WTC11 (cell line): ENCODE measurements around the gene HP1BP3. TPM values are rescaled to one million over a fixed set of nuclear protein-coding genes. Genes with fewer than 3 reads are reported as not detected.

ENCODE experiments used
- ATAC-seq: fragments of 200-7000 bp; cut with Tn5 transposase; 2 replicates; pipeline ENCODE4 v1.10.0; 2021; ENCODE audit warnings: mild to moderate bottlenecking, moderate library complexity
- CTCF ChIA-PET: fragments of 300-600 bp; sonication (Branson Sonifier 250); formaldehyde crosslinking; loops from one replicate; lab custom pipeline; 2021; ENCODE audit warnings: antibody characterized with exemption; lab: Charles Lee
- POLR2A ChIA-PET: fragments of 350-600 bp; sonication (Branson Sonifier 250); formaldehyde crosslinking; loops from one replicate; lab custom pipeline; 2021; ENCODE audit warnings: antibody characterized with exemption; lab: Charles Lee
- DNase-seq: peaks from one replicate; pipeline ENCODE4 v3.0.0; 2021; ENCODE audit warnings: low spot score
- H3K27ac Mint-ChIP-seq: 2 replicates; pipeline ENCODE4 v1.8.0; 2021; ENCODE audit warnings: mixed read lengths
- H3K27me3 Mint-ChIP-seq: 2 replicates; pipeline ENCODE4 v1.8.0; 2021; ENCODE audit warnings: low read depth, mild to moderate bottlenecking, moderate library complexity, mixed read lengths
- H3K36me3 Mint-ChIP-seq: 2 replicates; pipeline ENCODE4 v1.8.0; 2021; ENCODE audit warnings: mixed read lengths
- H3K4me1 Mint-ChIP-seq: 2 replicates; pipeline ENCODE4 v1.8.0; 2022; ENCODE audit warnings: mixed read lengths
- H3K4me3 Mint-ChIP-seq: 2 replicates; pipeline ENCODE4 v1.8.0; 2021; ENCODE audit warnings: mild to moderate bottlenecking, moderate library complexity, mixed read lengths
- H3K9me3 Mint-ChIP-seq: 2 replicates; pipeline ENCODE4 v1.8.0; 2021; ENCODE audit warnings: mixed read lengths
- AR ChIP-seq: fragments of 250-450 bp; sonication (Bioruptor Pico); IDR thresholded peaks from 2 replicates; pipeline ENCODE4 v1.9.0; 2021; ENCODE audit warnings: mild to moderate bottlenecking
- CREB1 ChIP-seq: sonication (generic); formaldehyde crosslinking; IDR thresholded peaks from 2 replicates; pipeline ENCODE4 v1.8.0; 2023; ENCODE audit warnings: mild to moderate bottlenecking, missing genetic modification reagents
- CREM ChIP-seq: sonication (generic); formaldehyde crosslinking; IDR thresholded peaks from 2 replicates; pipeline ENCODE4 v1.8.1; 2022; ENCODE audit warnings: mild to moderate bottlenecking, missing genetic modification reagents, moderate library complexity
- EMX1 ChIP-seq: fragments of 250-450 bp; sonication (Bioruptor Pico); IDR thresholded peaks from 2 replicates; pipeline ENCODE4 v1.8.0; 2021; ENCODE audit warnings: mild to moderate bottlenecking
- GTF2I ChIP-seq: fragments of 250-450 bp; sonication (Bioruptor Pico); conservative IDR thresholded peaks from 2 replicates; pipeline ENCODE4 v1.4.0; 2021; ENCODE audit warnings: mild to moderate bottlenecking
- JAZF1 ChIP-seq: fragments of 250-450 bp; sonication (Bioruptor Pico); IDR thresholded peaks from 2 replicates; pipeline ENCODE4 v1.9.0; 2021; ENCODE audit warnings: moderate library complexity, mild to moderate bottlenecking, inconsistent platforms
- MXD4 ChIP-seq: fragments of 250-450 bp; sonication (Bioruptor Pico); IDR thresholded peaks from 2 replicates; pipeline ENCODE4 v1.8.0; 2021; ENCODE audit warnings: mild to moderate bottlenecking, moderate library complexity, borderline replicate concordance
- MYBL2 ChIP-seq: sonication (generic); formaldehyde crosslinking; IDR thresholded peaks from 2 replicates; pipeline ENCODE4 v1.8.1; 2023; ENCODE audit warnings: mild to moderate bottlenecking, moderate library complexity, missing genetic modification reagents
- NFYB ChIP-seq: sonication (generic); formaldehyde crosslinking; conservative IDR thresholded peaks from 2 replicates; pipeline ENCODE4 v1.8.0; 2022; ENCODE audit warnings: low read depth, missing genetic modification reagents
- NR1H2 ChIP-seq: sonication (generic); formaldehyde crosslinking; IDR thresholded peaks from 2 replicates; pipeline ENCODE4 v1.9.0; 2021; ENCODE audit warnings: mild to moderate bottlenecking, moderate library complexity, missing genetic modification reagents
- PRDM15 ChIP-seq: sonication (generic); formaldehyde crosslinking; IDR thresholded peaks from 2 replicates; pipeline ENCODE4 v1.8.0; 2022; ENCODE audit warnings: missing genetic modification reagents
- RELA ChIP-seq: sonication (generic); formaldehyde crosslinking; IDR thresholded peaks from 2 replicates; pipeline ENCODE4 v1.8.1; 2022; ENCODE audit warnings: missing genetic modification reagents, mild to moderate bottlenecking, borderline replicate concordance
- SMAD4 ChIP-seq: sonication (generic); formaldehyde crosslinking; IDR thresholded peaks from 2 replicates; pipeline ENCODE4 v1.8.0; 2022; ENCODE audit warnings: mild to moderate bottlenecking, missing genetic modification reagents
- TP53 ChIP-seq: sonication (generic); formaldehyde crosslinking; IDR thresholded peaks from 2 replicates; pipeline ENCODE4 v1.8.1; 2023; ENCODE audit warnings: mild to moderate bottlenecking, missing genetic modification reagents
- ZBTB21 ChIP-seq: sonication (generic); formaldehyde crosslinking; IDR thresholded peaks from 2 replicates; pipeline ENCODE4 v1.8.1; 2023; ENCODE audit warnings: mild to moderate bottlenecking, missing genetic modification reagents, borderline replicate concordance
- ZNF532 ChIP-seq: fragments of 250-450 bp; sonication (Bioruptor Pico); IDR thresholded peaks from 2 replicates; pipeline ENCODE4 v1.9.0; 2021; ENCODE audit warnings: mild to moderate bottlenecking, borderline replicate concordance
- total RNA-seq: library from RNA; stranded (reverse); gene quantifications from 3 replicates; pipeline ENCODE4 v1.2.3, GENCODE V29; 2021
- TF ChIP-seq, protein P1 (sequence below): sonication (generic); formaldehyde crosslinking; IDR thresholded peaks from 2 replicates; pipeline ENCODE4 v1.8.1; 2022; ENCODE audit warnings: mild to moderate bottlenecking, moderate library complexity, missing genetic modification reagents
- TF ChIP-seq, protein P2 (sequence below): sonication (generic); formaldehyde crosslinking; IDR thresholded peaks from 2 replicates; pipeline ENCODE4 v1.8.1; 2023; ENCODE audit warnings: mild to moderate bottlenecking, missing genetic modification reagents

HP1BP3 gene
- total RNA-seq, 1 experiment from 2014 or later: 121 TPM

- TF ChIP-seq MXD4 (CRISPR knock-in tag): no peak
- TF ChIP-seq AR (CRISPR knock-in tag): no peak
- TF ChIP-seq JAZF1 (CRISPR knock-in tag): no peak
- TF ChIP-seq, protein P1, sequence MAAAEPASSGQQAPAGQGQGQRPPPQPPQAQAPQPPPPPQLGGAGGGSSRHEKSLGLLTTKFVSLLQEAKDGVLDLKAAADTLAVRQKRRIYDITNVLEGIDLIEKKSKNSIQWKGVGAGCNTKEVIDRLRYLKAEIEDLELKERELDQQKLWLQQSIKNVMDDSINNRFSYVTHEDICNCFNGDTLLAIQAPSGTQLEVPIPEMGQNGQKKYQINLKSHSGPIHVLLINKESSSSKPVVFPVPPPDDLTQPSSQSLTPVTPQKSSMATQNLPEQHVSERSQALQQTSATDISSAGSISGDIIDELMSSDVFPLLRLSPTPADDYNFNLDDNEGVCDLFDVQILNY (CRISPR knock-in tag): no peak
- TF ChIP-seq NFYB (CRISPR knock-in tag): no peak
- TF ChIP-seq PRDM15 (CRISPR knock-in tag): no peak
- TF ChIP-seq RELA (CRISPR knock-in tag): no peak
- Mint-ChIP-seq H3K4me3 (no peak overlapping the region), H3K4me1 (peaks cover 9% of the 10 kb centered on the region), H3K27me3 (peaks cover 31% of the 10 kb centered on the region), H3K36me3 (no peaks in the 10 kb centered on the region), H3K27ac (no peak overlapping the region), H3K9me3 (no peaks in the 10 kb centered on the region)
- CTCF ChIA-PET: interaction anchor here (1.5 kb wide), 1 partner anchor 24 kb away, joined by 6 read pairs; no protein-coding TSS in a partner anchor
- DNase-seq (no peak), ATAC-seq (no peak)
- POLR2A ChIA-PET: interaction anchor here (0.6 kb wide), 1 partner anchor 470 kb away, joined by 3 read pairs; no protein-coding TSS in a partner anchor
These were observed 65.7 kb downstream of the HP1BP3 start for GRCh38 chr1:20721117-20722061.

DNA sequence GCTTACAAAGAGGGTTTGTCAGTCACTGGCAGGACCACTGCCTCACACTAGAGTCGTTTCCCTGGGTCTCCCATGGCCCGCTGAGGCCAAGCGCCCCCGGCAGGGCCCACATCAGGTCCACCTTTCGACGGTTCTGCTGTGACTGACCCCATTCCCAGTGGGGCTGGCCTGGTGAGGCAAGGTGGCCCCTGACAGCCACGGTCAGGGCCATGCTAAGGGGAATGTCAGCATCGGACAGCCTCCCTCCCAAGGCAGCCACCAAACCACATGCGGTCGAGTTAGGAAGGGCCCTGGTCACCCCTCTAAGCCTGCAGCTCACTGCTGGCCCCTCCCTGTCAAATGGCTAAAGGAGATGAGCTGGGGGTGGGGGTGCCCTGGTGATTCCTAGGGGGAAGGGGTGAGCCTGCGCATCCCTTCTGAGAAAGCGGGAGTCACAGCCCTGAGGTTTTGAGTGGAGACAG is 66.4 kb downstream of the HP1BP3 start:
- Mint-ChIP-seq H3K27ac (no peak overlapping the region), H3K27me3 (peaks cover 38% of the 10 kb centered on the region), H3K4me1 (peaks cover 12% of the 10 kb centered on the region), H3K4me3 (no peak overlapping the region), H3K9me3 (no peaks in the 10 kb centered on the region), H3K36me3 (no peaks in the 10 kb centered on the region)
- ATAC-seq (no peak), DNase-seq (no peak)
- ChIA-PET POLR2A (no interaction called here), CTCF (interaction anchor here (1.4 kb wide), 1 partner anchor 24 kb away, joined by 5 read pairs; no protein-coding TSS in a partner anchor)
- TF ChIP-seq GTF2I (CRISPR knock-in tag): no peak
- TF ChIP-seq, protein P2, sequence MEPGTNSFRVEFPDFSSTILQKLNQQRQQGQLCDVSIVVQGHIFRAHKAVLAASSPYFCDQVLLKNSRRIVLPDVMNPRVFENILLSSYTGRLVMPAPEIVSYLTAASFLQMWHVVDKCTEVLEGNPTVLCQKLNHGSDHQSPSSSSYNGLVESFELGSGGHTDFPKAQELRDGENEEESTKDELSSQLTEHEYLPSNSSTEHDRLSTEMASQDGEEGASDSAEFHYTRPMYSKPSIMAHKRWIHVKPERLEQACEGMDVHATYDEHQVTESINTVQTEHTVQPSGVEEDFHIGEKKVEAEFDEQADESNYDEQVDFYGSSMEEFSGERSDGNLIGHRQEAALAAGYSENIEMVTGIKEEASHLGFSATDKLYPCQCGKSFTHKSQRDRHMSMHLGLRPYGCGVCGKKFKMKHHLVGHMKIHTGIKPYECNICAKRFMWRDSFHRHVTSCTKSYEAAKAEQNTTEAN: no peak
- no peak for TF ChIP-seq MXD4 (CRISPR knock-in tag)
- TF ChIP-seq NR1H2 (CRISPR knock-in tag): no peak
- no peak for TF ChIP-seq NFYB (CRISPR knock-in tag)
- no peak for TF ChIP-seq EMX1 (CRISPR knock-in tag)
- no peak for TF ChIP-seq ZNF532
- no peak for TF ChIP-seq ZBTB21 (CRISPR knock-in tag)
- TF ChIP-seq CREM: no peak
- no peak for TF ChIP-seq TP53
- TF ChIP-seq CREB1: no peak
- no peak for TF ChIP-seq MYBL2 (CRISPR knock-in tag)
- no peak for TF ChIP-seq SMAD4
